ENCODE results near the gene RIT2.
"Not testable (repeated sequence)": the region's sequence is repeated elsewhere in the genome, so short reads cannot be mapped to it uniquely, and the experiment has no call there.

RIT2 gene

GRCh38 chr18:42838546-42839145, 276.8 kb downstream of the RIT2 start:
- DNase-seq (ENCODE audit: low read depth), result no peak

- DNase-seq (ENCODE audit: low read depth), result no peak
These were observed 284.5 kb downstream of the RIT2 start for GRCh38 chr18:42830936-42831335.

- DNase-seq (ENCODE audit: low read depth), result no peak
These were observed 286.6 kb downstream of the RIT2 start for GRCh38 chr18:42828881-42829280.

- DNase-seq (ENCODE audit: low read depth), result no peak
These were observed 291.3 kb downstream of the RIT2 start for GRCh38 chr18:42824178-42824577.

GRCh38 chr18:42822711-42823110, 292.8 kb downstream of the RIT2 start:
- no peak for DNase-seq (ENCODE audit: low read depth)

- DNase-seq (ENCODE audit: low read depth), result no peak
These were observed 294.0 kb downstream of the RIT2 start for GRCh38 chr18:42821492-42821891.

- no peak for DNase-seq (ENCODE audit: low read depth)
These were observed 300.9 kb downstream of the RIT2 start for GRCh38 chr18:42814618-42815017.

- DNase-seq (ENCODE audit: low read depth), result no peak
These were observed 301.3 kb downstream of the RIT2 start for GRCh38 chr18:42814184-42814583.

- DNase-seq (ENCODE audit: low read depth), result no peak
These were observed 301.9 kb downstream of the RIT2 start for GRCh38 chr18:42813570-42813969.

GRCh38 chr18:42807887-42808286, 307.6 kb downstream of the RIT2 start:
- no peak for DNase-seq (ENCODE audit: low read depth)

GRCh38 chr18:42801706-42802105, 313.8 kb downstream of the RIT2 start:
- no peak for DNase-seq (ENCODE audit: low read depth)

- DNase-seq (ENCODE audit: low read depth), result no peak
These were observed 316.8 kb downstream of the RIT2 start for GRCh38 chr18:42798606-42799170.

- DNase-seq (ENCODE audit: low read depth), result not testable (repeated sequence)
These were observed 320.2 kb downstream of the RIT2 start for GRCh38 chr18:42795213-42795789.

- no peak for DNase-seq (ENCODE audit: low read depth)
These were observed 322.8 kb downstream of the RIT2 start for GRCh38 chr18:42792731-42793130.

- DNase-seq (ENCODE audit: low read depth), result no peak
These were observed 330.9 kb downstream of the RIT2 start for GRCh38 chr18:42784632-42785031.

GRCh38 chr18:42782929-42783328, 332.6 kb downstream of the RIT2 start:
- no peak for DNase-seq (ENCODE audit: low read depth)

- no peak for DNase-seq (ENCODE audit: low read depth)
These were observed 334.1 kb downstream of the RIT2 start for GRCh38 chr18:42781298-42781815.

GRCh38 chr18:42780171-42780570, 335.3 kb downstream of the RIT2 start:
- DNase-seq (ENCODE audit: low read depth), result no peak

- no peak for DNase-seq (ENCODE audit: low read depth)
These were observed 336.9 kb downstream of the RIT2 start for GRCh38 chr18:42778445-42779042.

GRCh38 chr18:42778024-42778423, 337.5 kb downstream of the RIT2 start:
- no peak for DNase-seq (ENCODE audit: low read depth)

- DNase-seq (ENCODE audit: low read depth), result no peak
These were observed 341.6 kb downstream of the RIT2 start for GRCh38 chr18:42773870-42774269.

- no peak for DNase-seq (ENCODE audit: low read depth)
These were observed 343.5 kb downstream of the RIT2 start for GRCh38 chr18:42771936-42772335.

GRCh38 chr18:42765302-42765701, 350.2 kb downstream of the RIT2 start:
- DNase-seq (ENCODE audit: low read depth), result no peak

Measured in fibroblast of the conjunctiva (primary cell).